AG08396 (cell line): ENCODE results near the gene MIEF1.
"Not testable (repeated sequence)": the region's sequence is repeated elsewhere in the genome, so short reads cannot be mapped to it uniquely, and the experiment has no call there.

Source experiments
- DNase-seq: peaks from one replicate; pipeline ENCODE4 v3.0.0; 2012; ENCODE audit warnings: low spot score, mixed read lengths

Gene MIEF1

DNA sequence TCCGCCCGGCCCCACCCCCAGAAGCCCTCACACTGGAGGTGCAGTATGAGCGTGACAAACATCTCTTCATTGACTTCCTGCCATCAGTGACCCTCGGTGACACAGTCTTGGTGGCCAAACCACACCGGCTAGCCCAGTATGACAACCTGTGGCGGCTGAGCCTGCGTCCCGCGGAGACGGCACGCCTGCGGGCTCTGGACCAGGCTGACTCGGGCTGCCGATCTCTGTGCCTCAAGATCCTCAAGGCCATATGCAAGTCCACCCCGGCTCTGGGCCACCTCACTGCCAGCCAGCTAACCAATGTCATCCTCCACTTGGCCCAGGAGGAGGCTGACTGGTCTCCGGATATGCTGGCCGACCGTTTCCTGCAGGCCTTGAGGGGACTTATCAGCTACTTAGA is 11.7 kb downstream of the MIEF1 start:
- no peak for DNase-seq

GRCh38 chr22:39514373-39514973 is 12.4 kb downstream of the MIEF1 start:
- DNase-seq, result peak; percentile 59

DNA sequence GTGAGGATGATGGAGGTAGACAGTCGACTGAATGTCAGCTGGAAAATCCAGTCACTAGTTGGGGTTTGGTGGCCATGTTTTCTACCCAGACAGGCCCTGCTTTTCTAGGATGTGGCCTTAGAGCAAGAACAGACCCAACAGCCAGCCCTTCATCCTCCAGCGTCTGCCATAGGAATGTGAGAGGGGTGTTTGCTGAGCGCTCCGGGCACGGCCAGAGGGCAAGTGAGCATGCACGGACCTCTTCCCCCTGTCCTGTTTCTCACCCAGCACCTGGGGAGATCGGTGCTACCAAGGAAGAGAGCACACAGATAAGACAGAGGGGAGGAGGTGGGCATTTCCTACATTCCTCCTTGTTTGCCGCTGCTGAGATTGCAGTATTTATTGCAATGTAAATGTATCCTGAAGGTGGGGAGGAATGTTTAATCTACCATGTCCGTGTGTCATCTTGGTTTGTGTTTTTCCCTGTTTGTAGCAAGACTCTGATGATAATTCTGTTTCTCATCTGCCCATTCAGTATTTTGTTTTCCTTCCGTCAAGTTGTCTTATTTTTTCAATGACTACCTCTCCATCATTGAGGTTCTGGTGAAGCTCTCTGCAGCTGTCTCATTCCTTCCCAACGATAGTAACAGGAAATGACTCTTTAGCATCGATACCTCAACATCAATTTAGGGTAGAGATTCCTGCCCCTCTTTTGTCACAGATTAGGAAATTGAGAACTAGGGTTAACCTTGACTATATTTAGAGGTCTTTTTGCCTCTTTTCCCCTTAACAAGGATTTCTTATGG is 13.4 kb downstream of the MIEF1 start:
- no peak for DNase-seq

- no peak for DNase-seq
Observed at GRCh38 chr22:39517470-39517869, 15.4 kb downstream of the MIEF1 start.

- DNase-seq, result no peak
Observed at GRCh38 chr22:39518144-39518786, 16.2 kb downstream of the MIEF1 start.

- DNase-seq, result peak; percentile 51
Observed at GRCh38 chr22:39518996-39519680, 17.0 kb downstream of the MIEF1 start.

GRCh38 chr22:39519681-39520225 is 17.7 kb downstream of the MIEF1 start:
- peak; percentile 98 for DNase-seq

GRCh38 chr22:39520226-39521105 is 18.4 kb downstream of the MIEF1 start, which contains the start of gene ATF4:
TSS of gene ATF4 (plus strand) at chr22:39520562. CDS start at chr22:39521446, 884 bp downstream.
- peak; percentile 82 for DNase-seq

DNA sequence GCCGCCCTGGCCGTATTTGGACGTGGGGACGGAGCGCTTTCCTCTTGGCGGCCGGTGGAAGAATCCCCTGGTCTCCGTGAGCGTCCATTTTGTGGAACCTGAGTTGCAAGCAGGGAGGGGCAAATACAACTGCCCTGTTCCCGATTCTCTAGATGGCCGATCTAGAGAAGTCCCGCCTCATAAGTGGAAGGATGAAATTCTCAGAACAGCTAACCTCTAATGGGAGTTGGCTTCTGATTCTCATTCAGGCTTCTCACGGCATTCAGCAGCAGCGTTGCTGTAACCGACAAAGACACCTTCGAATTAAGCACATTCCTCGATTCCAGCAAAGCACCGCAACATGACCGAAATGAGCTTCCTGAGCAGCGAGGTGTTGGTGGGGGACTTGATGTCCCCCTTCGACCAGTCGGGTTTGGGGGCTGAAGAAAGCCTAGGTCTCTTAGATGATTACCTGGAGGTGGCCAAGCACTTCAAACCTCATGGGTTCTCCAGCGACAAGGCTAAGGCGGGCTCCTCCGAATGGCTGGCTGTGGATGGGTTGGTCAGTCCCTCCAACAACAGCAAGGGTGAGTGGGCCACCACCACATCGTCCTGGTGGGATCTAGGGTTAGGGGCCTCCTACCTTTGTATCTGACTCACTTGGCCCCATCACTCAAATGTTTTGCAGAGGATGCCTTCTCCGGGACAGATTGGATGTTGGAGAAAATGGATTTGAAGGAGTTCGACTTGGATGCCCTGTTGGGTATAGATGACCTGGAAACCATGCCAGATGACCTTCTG is 19.2 kb downstream of the MIEF1 start:
- DNase-seq, result not testable (repeated sequence)

- not testable (repeated sequence) for DNase-seq
Observed at GRCh38 chr22:39522091-39522490, 20.0 kb downstream of the MIEF1 start.

DNA sequence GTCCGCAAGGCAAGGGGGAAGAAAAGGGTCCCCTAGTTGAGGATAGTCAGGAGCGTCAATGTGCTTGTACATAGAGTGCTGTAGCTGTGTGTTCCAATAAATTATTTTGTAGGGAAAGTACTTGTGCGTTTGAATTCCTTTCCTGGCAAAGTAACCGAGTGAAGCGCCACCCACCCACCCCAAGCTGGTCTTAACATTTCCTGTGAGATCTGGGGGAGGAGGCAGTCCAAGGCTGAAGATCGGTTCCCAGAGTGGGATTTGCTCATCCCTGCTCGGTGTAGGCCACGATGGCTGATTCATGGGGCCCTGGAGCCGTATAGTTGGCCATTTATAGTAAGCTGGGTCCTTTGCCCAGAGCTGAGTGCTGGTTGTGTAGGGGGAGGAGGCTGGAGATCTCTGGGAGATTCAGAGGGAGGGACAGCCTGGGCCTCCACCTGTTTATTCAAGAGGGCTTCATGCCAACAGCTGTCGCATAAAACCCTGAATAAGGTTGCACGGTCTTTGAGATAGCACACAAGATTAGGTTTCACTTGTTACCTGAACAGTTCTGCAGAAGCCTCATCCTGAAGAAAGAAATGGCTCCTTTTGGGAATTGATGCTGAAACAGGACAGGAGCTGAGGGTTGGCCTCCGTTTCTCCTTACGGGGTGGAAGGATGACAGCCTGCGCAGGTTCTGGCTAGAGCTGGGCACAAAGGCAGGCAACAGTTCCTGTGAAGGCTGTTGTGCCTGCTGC is 20.6 kb downstream of the MIEF1 start:
- DNase-seq, result peak; percentile 56

- DNase-seq, result no peak
Observed at GRCh38 chr22:39524089-39524752, 22.1 kb downstream of the MIEF1 start.

DNA sequence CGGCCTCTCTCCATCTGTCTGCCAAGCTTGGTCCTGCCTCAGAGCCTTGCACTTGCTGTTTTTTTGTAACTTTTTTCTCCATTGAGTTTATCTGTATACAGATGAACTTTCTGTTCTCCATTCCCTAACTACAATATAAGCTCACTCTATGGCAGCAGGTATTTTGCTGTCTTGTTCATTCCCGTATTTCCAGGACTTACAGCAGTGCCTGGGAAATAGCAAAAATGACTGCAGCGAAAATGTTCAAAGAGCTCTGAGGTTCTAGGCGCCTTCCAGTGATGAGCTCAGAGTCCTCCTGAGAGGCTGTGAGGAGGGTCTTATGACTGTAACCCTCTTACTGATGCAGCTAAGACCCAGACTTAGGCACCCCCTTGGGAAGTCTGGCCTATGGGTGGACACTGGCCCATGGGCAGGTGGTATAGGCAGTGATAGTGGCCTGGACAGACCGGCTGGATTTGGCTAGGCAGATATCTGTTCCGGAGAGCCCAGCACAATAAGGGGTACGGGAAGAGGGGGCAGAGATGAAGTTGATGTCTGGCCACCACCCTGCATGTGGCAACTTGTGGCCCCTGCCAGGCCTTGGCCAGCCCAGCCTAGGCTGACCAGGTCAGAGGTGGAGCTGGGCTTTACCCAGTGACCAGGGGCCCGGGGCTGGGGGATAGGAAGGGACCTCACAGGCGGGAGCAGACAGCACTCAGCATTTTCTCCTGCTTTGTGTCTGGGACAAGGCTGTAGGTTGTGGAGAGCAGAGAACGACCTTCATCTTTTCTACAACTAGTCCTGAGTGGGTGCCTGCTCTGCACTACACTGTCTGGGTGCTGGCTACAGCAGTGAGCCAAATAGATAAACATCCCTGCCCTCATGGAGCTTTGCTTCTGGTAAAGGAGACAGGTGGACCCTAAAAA is 22.9 kb downstream of the MIEF1 start:
- DNase-seq, result no peak

DNA sequence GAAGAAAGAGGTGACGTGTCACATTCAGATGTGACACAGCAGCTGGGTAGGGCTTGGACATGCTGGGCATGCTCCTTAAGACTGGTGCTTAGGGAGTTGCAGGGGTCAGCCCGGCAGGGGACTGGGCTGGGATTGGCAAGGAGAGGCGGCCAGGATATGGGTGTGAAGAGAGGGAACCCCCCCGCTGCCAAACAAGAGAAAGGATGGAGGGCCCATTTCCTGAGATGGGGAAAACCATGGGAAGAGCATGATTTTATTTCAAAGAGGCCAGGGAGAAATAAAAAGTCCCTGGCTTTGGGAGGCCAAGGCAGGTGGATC is 23.5 kb downstream of the MIEF1 start:
- DNase-seq, result no peak

DNA sequence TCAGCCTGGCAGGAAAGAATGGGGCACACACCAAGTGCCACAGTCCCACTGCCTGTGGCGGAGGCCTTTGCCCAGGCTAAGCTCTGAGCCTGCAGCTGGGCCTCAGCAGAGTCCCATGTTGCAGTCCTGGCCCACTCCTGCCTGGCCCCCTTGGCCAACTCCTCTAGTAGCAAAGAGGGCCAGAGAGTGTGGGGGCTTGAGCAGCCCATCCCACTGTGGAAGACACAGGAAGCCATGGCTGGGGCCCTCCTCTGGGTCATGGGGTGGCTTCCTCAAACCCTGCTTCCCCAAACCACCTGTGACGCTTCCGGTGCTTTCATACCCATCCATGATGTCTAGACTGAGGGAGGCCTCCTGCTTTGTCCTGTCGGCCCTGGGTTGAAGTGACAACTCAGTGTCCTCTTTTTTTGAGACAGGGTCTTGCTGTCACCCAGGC is 24.7 kb downstream of the MIEF1 start:
- no peak for DNase-seq

DNA sequence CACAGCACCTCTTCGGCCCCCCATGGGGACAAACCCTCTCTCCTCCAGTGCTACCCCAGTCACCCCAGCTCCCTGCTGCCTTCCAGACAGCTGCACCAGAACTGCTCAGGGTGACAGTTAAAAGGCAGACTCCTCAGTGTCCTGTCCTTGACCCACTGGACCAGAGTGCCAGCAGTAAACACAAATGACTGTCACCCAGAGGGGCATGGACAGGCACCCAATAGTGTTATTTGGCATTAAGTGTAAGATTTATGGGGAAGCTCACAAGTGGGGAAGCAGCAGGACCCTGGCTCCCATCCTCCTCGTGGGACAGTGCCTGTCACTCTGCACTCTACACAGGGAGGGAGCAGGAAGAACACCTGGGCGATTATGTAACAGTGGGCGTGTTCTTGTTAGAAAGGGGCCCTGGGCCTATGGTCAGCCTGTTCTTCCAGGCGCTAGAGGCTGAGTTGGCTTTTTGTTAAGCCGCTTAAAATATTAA is 25.4 kb downstream of the MIEF1 start:
- DNase-seq, result no peak

DNA sequence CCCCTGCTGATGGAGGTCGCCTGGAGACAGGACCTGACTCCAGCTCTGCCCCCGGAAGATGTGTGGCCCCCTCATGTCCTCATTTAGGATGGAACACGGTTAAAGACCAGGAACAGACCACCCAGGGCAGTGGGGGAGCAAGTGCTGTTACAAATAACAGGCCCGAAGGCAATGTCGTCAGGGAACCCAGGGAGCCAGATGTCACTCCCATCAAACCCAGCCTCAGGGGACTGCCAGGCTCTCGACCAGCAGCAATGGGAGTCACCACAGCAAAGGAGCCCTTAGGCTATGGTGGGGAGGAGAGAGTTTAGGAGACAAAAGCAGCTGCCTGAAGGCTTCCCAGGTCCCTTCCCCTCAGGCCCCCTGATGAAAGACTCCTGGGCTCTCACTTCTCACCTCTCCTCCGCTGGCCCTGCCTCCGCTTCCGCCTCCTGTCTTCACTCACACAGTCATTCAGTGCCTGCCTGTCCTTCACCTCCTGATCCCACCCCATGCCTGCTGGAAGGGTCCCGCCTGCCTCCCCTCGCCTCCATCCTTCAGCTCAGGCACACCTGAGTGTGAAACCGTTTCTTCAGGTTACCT is 26.1 kb downstream of the MIEF1 start:
- no peak for DNase-seq
